ENCODE measurements around the gene MMP23B.
"Not testable (repeated sequence)": the region's sequence is repeated elsewhere in the genome, so short reads cannot be mapped to it uniquely, and the experiment has no call there.

Gene MMP23B

DNA sequence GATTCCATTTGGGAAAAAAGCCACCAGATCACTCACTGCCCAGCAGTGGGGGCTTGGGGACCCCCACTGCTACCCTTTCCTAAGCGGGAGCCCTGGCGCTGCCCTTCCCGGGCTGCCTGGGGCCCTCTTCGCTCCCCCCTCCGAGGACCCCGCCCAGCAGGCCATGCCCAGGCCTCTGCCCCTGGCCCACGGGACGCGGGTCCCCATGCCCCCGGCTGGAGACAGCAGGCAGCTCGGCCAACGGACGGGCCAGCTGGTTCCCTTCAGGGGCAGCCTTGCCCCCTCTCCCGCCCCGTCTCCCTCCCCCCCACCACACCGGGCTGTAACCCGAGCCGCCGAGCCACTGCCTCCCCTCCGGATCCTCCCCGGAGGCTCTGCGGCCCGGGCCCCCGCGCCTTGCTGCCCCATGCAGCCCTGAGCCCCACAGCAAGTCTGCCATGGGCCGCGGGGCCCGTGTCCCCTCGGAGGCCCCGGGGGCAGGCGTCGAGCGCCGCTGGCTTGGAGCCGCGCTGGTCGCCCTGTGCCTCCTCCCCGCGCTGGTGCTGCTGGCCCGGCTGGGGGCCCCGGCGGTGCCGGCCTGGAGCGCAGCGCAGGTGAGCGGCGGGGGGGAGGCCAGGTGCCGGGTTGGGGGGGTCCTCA is at the start of gene MMP23B:
Gene MMP23B, plus strand, starts transcription at position 392 of the 639 bp plus-strand sequence. Its CDS starts 46 bp downstream, at position 438.
- no peak for DNase-seq

DNA sequence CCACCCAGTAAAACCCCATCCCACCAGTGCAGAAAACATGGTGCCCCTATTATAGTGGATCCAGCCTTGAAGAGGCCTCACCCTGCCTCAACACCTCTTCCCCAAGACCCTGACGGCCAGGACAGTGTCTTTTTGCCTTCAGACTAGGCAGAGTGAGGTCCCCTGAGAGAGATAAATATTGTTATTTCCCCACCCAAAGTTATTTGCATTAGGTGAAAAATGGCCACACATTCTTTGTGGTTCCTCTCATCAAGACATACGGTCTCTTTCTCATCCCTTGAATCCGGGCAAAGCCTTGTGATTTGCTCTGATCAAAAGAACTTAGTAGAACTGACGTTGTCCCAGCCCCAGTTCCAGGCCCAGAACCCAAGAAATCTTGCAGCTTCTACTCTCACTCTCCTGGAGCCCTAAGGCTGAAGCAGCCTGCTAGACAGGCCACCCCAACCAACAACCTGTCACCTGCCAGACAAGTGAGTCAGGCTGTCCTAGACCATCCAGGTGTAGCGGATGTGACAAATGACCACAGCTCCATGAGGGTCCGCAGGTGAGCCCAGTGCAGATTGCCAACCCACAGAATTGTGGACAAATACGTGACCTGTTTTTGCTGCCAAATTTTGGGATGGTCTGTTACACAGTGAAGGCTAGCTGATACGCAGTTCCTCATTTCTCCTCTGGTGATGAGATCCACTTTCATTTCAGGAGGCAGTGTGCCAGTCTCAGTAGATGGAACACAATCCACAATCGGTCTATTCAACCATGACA is 49.2 kb upstream of the MMP23B start:
- DNase-seq = no peak

DNA sequence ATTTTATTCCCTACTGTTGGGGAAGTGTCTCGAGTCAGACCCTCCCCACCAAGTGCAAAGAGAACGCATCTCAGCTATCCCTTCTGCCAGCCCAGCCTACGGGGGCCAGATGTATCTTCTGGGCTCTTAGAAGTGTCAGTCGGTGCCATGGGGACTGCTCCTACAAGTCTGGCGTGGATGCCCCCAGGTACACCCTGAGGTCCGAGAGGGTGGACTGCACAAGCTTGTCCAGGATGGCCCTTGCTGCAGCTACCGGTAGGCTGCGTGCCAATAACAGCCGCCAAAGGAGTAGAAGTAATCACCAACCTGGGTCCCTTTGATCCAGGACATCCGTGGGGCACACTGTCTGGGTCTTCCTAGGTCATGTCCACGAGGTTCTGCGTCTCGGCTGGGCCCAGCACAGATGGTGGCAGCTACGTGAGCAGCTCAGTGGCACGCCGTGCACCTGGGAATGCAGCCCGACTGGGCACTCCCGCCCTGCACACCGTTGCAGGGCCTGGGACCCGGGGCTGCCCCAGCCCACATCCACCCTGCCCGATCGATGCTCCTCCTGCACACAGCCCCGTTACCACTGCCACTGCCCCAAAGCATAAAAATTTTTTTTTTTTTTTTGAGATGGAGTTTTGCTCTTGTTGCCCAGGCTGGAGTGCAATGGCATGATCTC is 48.5 kb upstream of the MMP23B start:
- no peak for DNase-seq

DNA sequence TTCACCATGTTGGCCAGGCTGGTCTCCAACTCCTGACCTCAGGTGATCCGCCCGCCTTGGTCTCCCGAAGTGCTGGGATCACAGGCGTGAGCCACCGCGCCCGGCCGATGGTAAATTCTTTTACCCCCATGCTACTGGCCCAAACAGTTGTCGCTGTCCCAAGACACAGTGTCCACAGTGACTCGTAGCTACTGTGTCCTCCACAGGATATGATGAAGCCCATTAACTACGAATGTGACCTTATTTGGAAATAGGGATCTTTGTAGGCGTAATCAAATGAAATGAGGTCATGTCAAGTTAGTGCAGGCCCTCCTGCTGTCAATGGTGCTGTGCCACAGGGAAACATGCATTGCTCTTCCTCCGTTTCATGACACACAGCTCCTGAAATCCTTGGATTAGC is 40.5 kb upstream of the MMP23B start:
- DNase-seq = no peak

DNA sequence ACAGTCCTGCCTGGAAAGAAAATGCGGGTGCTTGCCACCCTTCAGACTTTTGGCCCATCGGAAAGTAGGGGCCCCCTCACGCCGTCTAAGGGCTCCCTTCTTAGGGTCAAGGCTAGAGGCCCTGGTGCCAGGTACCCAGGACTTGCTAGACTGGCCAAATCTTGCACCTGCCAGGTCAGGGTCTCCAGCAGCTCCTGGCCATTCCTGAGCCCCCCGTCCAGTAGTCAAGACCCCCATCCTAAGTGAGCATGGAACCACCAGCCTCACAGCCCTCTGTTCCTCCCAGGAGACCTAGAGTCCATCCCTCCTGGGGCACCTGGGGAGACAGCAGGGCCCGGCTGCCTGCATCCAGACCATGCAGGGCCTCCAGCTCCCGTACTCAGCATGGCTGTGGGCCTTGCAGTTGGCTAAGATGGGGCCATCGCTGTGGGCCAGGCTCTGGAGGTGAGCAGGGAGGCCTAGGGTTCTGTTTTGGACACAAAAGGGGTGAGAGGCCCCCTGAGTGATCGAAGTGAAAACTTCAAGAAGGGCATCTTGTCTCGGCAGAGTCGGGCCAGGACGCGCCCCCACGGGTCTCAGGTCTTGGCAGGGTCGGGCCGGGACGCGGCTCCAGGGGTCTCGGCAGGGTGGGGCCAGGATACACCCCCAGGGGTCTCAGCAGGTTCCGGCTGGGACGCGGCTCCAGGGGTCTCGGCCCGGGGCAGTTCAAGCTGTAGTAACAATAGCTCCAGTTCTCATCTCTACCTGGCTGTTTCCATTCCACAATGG is 38.0 kb upstream of the MMP23B start:
- no peak for DNase-seq

DNA sequence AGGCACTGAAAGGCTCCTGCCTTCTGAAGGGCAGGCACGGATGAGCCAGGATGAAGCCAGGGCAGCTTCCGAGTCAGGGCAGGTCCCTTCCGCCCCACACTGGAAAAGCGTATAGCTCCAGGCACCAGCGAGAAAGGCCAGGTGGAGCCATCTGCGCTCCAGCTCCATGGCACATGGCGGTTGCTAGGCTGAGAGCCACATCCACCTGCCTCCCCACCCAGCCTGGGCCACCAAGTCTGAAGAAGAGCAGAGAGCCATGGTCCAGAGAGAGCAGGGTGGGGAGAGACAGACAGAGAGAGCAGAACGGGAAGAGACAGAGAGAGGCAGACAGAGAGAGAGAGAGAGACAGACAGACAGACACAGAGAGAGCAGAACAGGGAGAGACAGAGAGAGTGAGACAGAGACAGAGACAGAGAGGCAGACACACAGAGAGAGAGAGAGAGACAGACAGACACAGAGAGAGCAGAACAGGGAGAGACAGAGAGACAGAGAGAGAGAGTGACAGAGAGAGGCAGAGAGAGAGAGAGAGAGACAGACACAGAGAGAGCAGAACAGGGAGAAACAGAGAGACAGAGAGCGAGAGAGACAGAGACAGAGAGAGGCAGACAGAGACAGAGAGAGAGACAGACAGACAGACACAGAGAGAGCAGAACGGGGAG is 37.2 kb upstream of the MMP23B start:
- no peak for DNase-seq

DNA sequence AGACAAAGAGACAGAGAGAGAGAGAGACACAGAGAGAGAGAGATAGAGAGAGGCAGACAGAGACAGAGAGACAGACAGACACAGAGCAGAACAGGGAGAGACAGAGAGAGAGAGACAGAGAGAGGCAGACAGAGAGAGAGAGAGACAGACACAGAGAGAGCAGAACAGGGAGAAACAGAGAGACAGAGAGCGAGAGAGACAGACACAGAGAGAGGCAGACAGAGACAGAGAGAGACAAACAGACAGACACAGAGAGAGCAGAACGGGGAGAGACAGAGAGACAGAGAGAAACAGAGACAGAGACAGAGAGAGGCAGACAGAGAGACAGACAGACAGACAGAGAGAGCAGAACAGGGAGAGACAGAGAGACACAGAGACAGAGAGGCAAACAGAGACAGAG is 36.6 kb upstream of the MMP23B start:
- not testable (repeated sequence) for DNase-seq

DNA sequence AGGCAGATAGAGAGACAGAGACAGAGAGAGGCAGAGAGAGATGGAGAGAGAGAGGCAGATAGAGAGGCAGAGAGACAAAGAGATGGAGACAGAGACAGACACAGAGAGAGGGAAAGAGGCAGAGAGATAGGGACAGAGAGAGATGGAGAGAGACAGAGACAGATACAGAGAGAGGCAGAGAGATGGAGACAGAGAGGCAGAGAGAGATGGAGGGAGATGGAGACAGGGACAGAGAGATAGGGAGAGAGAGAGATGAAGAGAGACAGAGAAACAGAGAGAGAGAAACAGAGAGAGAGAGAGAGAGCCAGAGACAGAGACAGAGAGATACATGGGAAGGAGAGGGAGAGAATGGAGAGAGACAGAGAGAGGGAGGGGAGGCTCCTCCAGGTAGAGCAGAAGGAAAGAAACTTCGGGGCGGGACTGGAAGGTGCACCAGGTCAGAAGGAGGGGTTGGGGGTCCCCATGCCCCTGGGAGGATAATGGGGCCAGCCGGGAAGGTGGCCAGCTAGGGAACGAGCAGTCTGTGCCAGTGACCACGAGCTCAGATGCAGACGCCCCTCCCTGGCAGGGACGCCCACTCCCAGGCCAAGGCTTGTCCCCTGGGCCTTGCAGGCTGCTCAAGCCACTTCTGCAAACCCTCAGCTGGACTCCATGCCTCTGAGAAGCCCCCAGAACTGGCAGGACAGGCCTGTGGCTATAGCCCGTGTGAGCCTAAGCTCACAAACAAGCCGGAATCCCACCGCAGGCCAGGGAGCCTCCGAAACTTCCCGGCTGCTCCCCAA is 35.3 kb upstream of the MMP23B start:
- no peak for DNase-seq

DNA sequence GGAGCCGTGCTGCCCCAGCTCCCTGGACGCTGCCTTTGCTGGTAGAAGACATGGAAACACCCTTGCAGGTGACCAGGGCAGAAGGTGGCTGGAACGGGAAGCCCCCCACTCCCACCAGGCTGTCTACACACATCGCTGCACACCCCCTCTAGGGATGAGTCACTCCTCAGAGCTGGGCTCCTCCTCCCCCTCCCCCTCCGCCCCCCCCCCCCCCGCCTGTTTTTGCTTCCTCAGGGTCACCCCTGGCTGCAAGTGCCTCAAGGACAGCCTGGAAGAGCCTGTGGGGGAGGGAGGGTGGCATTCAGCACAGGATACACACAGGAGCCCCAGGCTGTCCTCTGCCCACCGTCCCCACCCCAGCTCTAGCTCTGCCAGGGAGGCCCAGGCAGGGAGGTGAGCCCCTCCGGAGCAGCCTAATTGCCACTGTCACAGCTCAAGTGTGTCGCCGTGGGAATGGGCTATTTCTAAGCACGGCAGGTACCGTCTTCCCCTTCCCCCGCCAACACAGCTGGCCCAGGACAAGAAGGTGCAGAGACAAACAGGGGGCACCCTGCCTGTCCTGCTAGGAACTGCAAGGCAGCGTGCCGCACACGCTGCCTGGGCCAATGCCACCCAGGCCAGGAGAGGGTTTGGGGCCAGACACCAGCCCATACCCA is 34.6 kb upstream of the MMP23B start:
- no peak for DNase-seq

DNA sequence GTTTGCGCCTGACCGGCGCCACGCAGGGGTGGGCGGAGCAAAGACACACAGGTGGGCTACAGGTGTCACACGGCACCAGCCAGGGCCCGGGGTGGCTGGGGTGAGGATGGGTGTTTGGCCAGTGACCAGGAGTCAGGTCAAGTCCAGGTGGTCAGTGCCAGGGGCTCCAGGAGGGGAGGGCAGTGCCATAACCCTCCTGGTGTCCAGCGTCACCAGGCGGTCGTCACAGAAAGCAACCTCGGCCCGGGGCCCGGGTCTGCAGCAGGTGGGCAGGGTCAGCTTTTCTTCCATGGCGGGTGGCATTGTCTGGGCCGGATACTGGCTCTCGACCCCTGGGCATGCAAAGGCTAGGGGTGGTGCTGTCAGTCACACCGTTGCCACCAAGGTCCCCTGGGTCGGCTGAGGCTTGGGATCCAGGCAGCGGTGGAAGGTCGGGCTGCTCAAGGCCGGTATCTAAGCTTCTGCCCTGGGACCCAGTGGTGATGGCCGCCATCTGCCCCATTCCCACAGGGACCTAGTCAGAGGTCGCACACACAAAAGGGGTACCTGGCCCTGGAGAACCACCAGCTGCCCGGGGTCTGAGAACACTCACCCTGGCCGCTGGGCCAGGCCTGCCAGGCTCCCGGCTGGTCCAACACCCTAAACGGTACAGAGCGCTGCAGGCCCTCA is 33.8 kb upstream of the MMP23B start:
- no peak for DNase-seq

DNA sequence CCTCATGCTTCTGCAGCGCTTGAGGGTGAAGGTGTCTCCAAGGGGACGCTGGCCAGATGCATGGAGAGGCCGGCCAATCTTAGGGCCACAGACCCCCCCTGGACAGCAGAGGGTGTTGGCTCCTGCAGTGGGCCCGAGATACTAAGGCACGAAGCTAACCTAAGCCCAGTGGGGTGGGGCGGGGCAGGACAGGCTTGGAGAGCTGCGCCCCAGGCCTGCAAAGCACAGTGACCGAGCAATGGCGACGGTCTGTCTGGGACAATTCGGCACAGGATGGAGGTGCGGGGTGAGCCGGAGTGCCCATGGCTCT is 33.3 kb upstream of the MMP23B start:
- DNase-seq = no peak

DNA sequence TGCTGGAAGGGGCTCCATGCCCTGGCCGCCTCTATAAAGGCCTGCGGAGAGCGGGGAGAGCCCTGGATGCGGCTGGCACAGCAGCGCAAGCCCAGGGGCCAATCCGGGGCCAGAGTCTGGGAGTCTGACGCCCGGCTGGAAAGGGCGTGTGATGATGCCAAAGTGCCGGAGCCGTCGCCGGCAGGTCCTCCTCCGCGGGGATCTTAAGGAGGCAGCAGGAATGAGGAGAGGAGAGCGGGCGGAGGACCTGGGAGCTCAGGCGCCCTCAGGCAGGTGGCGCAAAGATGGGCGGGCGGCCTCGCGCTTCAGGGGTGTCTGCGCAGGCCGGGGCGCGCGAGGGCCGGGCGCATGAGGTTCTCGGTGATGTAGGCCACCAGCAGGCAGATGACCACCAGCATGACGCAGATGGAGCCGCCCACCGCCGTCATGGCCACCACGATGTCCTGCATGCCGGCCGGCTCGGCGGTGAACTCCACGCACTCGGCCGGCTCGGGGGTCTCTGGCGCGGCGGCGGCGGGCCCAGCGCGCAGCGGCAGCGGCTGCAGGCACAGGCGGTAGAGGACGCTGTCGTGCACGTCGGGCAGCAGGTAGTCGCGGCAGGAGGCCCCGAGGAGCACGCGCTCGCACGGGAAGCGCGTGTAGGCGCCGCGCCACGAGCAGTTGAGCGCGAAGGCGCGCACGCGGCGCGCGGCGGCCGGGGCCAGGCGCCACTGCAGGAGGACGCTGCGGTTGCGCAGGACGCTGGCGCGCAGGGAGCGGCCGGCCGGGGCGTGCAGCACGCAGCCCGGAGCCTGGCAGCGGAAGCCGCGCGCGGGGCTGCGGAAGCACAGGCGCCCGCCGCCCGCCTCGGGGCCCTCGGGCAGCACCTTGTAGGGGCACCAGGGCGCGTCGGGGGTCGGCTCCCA is 32.7 kb upstream of the MMP23B start:
- no peak for DNase-seq

DNA sequence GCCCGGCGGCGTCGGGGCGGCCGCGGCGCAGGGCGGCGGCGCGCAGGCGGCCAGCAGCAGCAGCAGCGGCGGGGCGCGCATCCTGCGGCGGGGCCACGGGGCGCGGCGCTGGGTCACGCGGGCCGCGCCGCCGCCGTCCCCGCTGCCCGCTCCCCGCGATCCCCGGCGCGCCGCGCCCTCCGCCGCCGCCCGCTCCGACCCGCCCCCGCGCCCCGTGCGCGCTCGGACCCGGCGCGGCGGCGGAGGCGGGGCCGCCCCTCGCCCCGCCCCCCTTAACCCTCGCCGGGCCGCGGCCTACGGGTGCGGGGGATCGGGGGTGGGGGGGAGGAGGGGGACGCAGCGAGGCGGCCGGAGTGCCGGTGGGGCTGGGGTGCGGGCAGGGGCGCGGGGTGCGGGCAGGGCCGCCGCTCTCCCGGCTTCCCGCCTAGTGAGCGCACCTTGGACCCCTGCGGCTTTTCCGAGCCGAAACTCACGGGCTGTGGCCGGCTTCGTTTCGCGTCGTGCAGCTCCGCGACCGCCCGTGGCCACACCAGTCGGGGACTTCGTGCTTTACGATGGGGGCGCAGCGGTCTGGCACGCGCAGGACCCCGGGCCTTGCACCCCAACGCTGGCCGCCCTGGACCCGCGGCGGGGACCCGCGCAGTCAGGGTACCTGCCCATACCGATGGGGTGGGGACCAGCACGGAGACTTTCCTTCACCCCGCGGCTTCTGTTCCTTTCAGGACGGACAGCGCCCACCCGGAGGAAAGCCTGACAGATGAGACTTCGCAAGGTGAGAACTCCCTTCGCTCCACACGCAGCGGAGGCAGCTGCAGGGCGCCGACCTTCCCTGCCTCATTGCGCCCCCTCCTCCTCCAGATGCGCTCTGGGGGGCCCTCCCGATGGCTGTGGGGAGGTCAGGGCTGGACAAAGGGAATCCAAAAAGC is 31.8 kb upstream of the MMP23B start, which contains the start of gene FNDC10:
Gene FNDC10, minus strand, starts transcription at position 201 of the 926 bp plus-strand sequence. Its CDS starts 120 bp downstream, at position 81.
- DNase-seq = no peak

DNA sequence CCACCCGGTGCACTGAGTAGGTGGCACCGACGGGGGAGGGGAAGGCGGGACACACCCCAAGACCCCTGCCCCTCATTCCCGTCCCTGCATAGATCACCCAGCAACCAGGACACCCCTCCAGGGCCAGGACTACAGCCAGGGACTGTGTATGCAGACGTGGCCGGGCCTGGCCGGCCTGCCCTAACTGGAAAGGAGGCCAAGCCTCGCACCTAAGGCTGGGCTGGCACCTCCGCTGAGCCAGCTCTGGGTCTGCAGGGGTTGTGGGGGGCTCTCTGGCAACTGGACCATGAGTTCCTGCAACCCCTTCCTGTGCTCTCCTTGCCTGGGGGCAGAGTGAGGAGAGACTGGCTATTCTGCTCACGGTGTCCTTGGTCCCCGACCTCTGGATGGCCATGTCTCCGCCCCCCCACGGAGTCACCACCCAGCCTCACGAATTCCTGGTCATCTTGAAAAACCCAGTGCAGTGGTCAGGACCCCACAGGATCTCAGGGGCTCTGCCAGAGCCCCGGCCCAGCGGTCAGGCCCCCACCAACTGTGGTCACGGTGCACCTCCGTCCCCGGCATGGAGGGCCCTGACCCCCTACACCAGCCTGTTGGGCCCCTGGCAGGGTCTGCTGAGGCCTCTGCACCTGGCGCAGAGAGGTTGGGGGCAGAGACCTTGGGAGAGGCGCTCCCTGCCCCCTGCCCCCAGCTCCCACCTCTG is 31.0 kb upstream of the MMP23B start:
- no peak for DNase-seq

DNA sequence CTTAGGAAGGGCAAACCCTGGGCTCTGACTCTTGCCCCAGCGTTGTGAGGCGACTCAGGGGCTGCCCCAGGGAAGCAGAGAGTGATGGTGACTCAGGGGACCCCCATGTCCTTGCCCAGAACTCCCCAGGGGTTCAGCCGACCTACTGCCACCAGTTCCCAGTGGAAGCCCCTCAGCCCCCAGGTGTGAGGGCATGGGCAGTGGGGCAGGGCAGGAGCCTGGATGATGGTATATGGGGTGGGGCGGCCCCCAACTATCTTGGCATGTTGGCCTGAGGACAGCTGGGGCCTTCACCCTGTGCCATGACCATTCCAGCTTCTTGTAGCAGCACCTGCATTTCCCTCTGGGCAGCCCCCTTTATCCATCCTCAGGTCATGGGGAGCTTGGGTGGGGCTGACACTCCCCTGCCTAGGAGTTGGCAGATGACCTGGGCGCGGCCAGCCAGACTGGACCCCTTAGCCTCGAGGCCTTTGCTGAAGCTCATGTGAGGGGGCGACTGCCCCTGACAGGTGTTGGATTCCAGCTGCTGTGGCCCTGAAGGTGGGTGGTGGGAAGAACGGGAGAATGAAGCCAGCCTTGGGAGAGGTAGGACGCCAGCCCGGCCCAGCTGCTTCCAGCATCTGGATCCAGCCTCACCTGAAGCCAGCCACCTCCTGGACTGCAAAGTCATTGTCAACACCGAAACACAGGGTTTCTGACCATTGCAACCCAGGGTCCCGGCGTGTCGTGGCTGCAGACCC is 30.2 kb upstream of the MMP23B start:
- DNase-seq = no peak

DNA sequence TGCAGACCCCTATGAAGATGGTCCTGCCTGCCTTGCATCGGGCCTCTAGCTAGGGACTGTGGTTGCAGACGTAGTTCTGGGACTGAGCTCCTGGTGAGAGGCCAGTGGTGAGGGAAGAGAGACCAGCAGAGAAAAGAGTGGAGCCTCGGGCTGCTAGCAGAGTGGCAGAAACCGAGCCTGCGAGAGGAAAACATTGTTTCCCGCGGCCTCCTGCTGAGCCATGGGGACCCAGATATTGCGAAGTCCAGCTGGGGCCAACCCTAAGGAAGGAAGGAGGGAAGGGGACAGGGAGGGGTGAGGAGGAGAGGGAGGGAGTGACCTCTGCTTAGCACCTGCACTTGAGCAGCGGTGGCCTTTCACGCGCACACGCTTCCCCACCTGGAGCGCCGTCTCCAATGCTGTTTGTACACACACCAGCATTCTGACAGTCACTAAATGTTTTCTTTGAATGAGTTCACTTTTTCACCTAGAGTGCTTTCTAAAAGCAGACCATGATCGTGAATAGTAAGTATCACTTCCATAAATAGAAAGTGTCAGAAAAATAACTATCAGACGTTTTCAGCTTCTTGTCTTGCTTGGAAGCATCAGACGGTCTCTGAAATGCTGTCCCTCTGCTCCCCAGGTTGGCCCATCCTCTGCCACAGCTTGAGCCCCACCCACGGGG is 29.5 kb upstream of the MMP23B start:
- no peak for DNase-seq

Measured in SIG-M5 (cell line).